Ovary (tissue), 9 donors: Measurements from ENCODE around the gene RPL37. TPM values are rescaled to one million over a fixed set of nuclear protein-coding genes. Genes with fewer than 3 reads are reported as not detected.

Experiments used
- DNase-seq, 5 donors: peaks; one replicate each; pipeline ENCODE4 v3.0.0-alpha.2; 2019 to 2020
- H3K27ac ChIP-seq, 2 donors: fragments of 200-600 bp; one replicate each; pipeline versions ENCODE4 v1.5.1 to v1.8.0; 2019 to 2022
- H3K27me3 ChIP-seq: fragments of 200-600 bp; one replicate; pipeline ENCODE4 v1.8.0; 2022
- H3K36me3 ChIP-seq: fragments of 200-600 bp; sonication (generic); one replicate; pipeline ENCODE4 v1.5.1; 2019
- H3K4me1 ChIP-seq: one replicate; pipeline ENCODE4 v1.8.1; 2013; ENCODE audit warnings: mild to moderate bottlenecking, moderate library complexity; ENCODE audit not compliant: insufficient read depth
- H3K4me3 ChIP-seq: fragments of 200-600 bp; sonication (generic); one replicate; pipeline ENCODE4 v1.5.1; 2017
- H3K9me3 ChIP-seq, 2 donors: fragments of 200-600 bp in 1 of 2; sonication (generic) in 1 of 2; one replicate each; pipeline versions ENCODE4 v1.5.1 to v1.8.1; 2013 to 2019; ENCODE audit warnings: mild to moderate bottlenecking in 1 of 2, moderate library complexity in 1 of 2
- EP300 ChIP-seq: sonication (generic); formaldehyde crosslinking; IDR thresholded peaks from one replicate; pipeline ENCODE4 v1.6.1; 2017; ENCODE audit warnings: antibody characterized with exemption
- POLR2A ChIP-seq: fragments of 450-650 bp; IDR thresholded peaks from one replicate; pipeline ENCODE4 v1.6.1; 2017; ENCODE audit warnings: antibody characterized with exemption, mild to moderate bottlenecking, moderate library complexity
- WGBS, 3 donors: extraction: QIAGEN DNeasy Blood & Tissue Kit in 1 of 3; methylation state at CpG; one replicate each; pipeline versions ENCODE4 v1.1.5 to v1.1.7; 2013 to 2017; 5-methylcytosine and 5-hydroxymethylcytosine counted together
- intact Hi-C, 4 donors: fragments of 100-400 bp; cut with DNase I; formaldehyde crosslinking; loops; one replicate each; pipeline versions ENCODE4 v1.11.0 to v1.15.1; 2022 to 2023
- polyA plus RNA-seq, 2 donors: library from polyadenylated mRNA; stranded (reverse); fragments of 200-250 nt in 1 of 2; fragments of 350-450 nt in 1 of 2; fragmentation: Illumina TruSeq in 1 of 2; extraction: RNeasy Lipid Tissue Mini Kit (QIAGEN cat#74804) in 1 of 2; gene quantifications; one replicate each; pipeline ENCODE4 v1.2.3, GENCODE V29; 2013 to 2014
- small RNA-seq: library from RNA; depleted of rRNA; stranded (forward); fragments of <200 nt; gene quantifications from one replicate; pipeline ENCODE3, GENCODE V24; 2016
- total RNA-seq, 7 donors: library from RNA; depleted of rRNA in 2 of 7; stranded (reverse); fragments of >200 nt in 2 of 7; fragmentation: NEBNext Ultra II Directional in 3 of 7; extraction: Animal tissue kit (Norgen Biotek cat#: 25700) in 3 of 7; gene quantifications; one replicate each; pipeline versions ENCODE4 v1.1.0 to v1.2.4, GENCODE V29; 2016 to 2023
- TF ChIP-seq, protein P1 (sequence below), 3 donors: fragments of 450-650 bp in 2 of 3; fragments of 200-600 bp in 1 of 3; IDR thresholded peaks; one replicate each; pipeline versions ENCODE4 v1.5.1 to v1.8.0; 2016 to 2022; ENCODE audit warnings: antibody characterized with exemption in 3 of 3, mild to moderate bottlenecking in 1 of 3
- donor health status: DM: no; HTN: no; CAD: no; lungs with moderate emphysema.
- donor health status: DM: no; HTN: no; CAD: no.
- donor health status: Bipolar disorder and iron deficiency.
- donor health status: DM: yes; HTN: yes; CAD: no.
- donor health status: DM: no; HTN: no; CAD: no.
- donor health status: DM: yes; HTN: yes; CAD: no.

RPL37 gene
- total and polyA plus RNA-seq, 9 donors: 686 to 4,164 (median 2,386) TPM

DNA sequence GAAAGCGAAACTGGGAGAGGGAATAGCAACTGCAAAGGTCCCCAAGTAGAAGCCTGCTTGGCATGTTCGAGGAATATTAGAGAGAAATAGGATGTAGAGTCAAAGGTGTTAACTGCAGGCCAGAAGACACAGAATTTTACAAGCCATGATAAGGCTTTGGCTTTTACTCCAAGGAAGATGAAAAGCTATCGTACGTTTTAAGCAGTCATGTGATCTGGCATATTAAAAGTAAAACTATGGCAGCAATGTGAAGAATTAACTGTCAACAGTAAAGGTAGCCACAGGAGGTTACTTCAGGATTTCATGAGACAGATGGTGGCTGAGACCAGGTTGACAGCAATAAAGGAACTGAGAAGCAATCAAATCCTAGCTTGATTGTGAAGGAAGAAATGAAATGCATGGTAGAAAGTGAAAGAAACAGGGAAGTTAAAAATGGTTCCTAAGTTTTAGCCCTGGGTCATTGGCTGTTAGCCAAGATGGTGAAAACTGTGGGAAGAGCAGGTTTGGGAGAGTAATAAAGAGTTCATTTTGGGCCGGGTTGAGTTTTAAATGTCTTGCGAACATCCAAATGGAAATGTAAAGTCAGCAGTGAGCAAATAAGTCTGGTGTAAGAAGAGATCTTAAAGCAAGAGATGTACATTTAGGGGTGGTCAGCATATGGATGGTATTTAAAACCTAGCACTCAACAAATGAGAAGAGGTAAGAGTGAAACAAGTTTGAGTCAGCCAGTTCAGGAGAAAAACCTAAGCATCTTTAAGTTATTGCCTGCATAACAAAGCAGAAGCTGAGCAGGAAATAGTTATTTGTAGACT is 59.0 kb downstream of the RPL37 start:
- no peak for DNase-seq
- TF ChIP-seq, protein P1, sequence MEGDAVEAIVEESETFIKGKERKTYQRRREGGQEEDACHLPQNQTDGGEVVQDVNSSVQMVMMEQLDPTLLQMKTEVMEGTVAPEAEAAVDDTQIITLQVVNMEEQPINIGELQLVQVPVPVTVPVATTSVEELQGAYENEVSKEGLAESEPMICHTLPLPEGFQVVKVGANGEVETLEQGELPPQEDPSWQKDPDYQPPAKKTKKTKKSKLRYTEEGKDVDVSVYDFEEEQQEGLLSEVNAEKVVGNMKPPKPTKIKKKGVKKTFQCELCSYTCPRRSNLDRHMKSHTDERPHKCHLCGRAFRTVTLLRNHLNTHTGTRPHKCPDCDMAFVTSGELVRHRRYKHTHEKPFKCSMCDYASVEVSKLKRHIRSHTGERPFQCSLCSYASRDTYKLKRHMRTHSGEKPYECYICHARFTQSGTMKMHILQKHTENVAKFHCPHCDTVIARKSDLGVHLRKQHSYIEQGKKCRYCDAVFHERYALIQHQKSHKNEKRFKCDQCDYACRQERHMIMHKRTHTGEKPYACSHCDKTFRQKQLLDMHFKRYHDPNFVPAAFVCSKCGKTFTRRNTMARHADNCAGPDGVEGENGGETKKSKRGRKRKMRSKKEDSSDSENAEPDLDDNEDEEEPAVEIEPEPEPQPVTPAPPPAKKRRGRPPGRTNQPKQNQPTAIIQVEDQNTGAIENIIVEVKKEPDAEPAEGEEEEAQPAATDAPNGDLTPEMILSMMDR (IDR thresholded peaks at IDR 0.05): no peak
- no peak for TF ChIP-seq POLR2A
- TF ChIP-seq EP300: no peak
- WGBS, 3 donors: 66 to 68% (median 67%) methylated on average over 6 of the region's 6 CpGs
- H3K9me3 ChIP-seq: no peaks in the 10 kb centered on the region
- H3K36me3 ChIP-seq: no peaks in the 10 kb centered on the region
- no peak overlapping the region for H3K27ac ChIP-seq
- intact Hi-C loops: no loop called here
- no peaks in the 10 kb centered on the region for H3K4me1 ChIP-seq
- no peak overlapping the region for H3K4me3 ChIP-seq
- H3K27me3 ChIP-seq: no peaks in the 10 kb centered on the region

Small RNAs within 50 kb of the gene (small RNA-seq; reads per million reads assigned to genes)
- not detected for gene RF00191
- 16.1 reads per million, percentile 86 among the genes with 10 or more reads in this experiment for gene SNORD72

Other genes starting within 250 kb of the RPL37 start
- 1 to 10 TPM in 5 of 7 donors, under 1 TPM in 2; 0.66 to 8.8 (median 2.8) TPM for gene PTGER4, start 155.3 kb downstream of the RPL37 start, total RNA-seq
- gene PTGER4, start 155.3 kb downstream of the RPL37 start, polyA plus RNA-seq: 1 to 10 TPM; 1.0 to 3.5 TPM
- gene TTC33, start 79.3 kb downstream of the RPL37 start, total RNA-seq: 10 to 100 TPM; 15.7 to 26.0 (median 19.6) TPM
- 10 to 100 TPM; 10.6 to 11.6 TPM for gene TTC33, start 79.3 kb downstream of the RPL37 start, polyA plus RNA-seq
- gene PRKAA1, start 36.8 kb downstream of the RPL37 start, total RNA-seq: 10 to 100 TPM; 50.3 to 77.1 (median 60.0) TPM
- gene PRKAA1, start 36.8 kb downstream of the RPL37 start, polyA plus RNA-seq: 10 to 100 TPM; 22.9 to 56.1 TPM
- gene CARD6, start 6.1 kb upstream of the RPL37 start, total RNA-seq: 1 to 10 TPM; 2.0 to 6.3 (median 5.2) TPM
- 1 to 10 TPM; 3.3 to 9.4 TPM for gene CARD6, start 6.1 kb upstream of the RPL37 start, polyA plus RNA-seq
- 1,000 to 10,000 TPM in 5 of 7 donors, 100 to 1,000 TPM in 2; 205 to 2,709 (median 1,224) TPM for gene C7, start 74.3 kb upstream of the RPL37 start, total RNA-seq
- gene C7, start 74.3 kb upstream of the RPL37 start, polyA plus RNA-seq: 1,000 to 10,000 TPM; 1,183 to 1,831 TPM
- gene MROH2B, start 236.1 kb upstream of the RPL37 start, total RNA-seq: not detected
- under 1 TPM in 1 of 2 donors, not detected in 1; 0.01 TPM for gene MROH2B, start 236.1 kb upstream of the RPL37 start, polyA plus RNA-seq